HG02642 (cell line): ENCODE measurements around the gene WNT11.
"Not testable (repeated sequence)": the region's sequence is repeated elsewhere in the genome, so short reads cannot be mapped to it uniquely, and the experiment has no call there.

Experiments
- ATAC-seq: cut with Tn5 transposase; IDR thresholded peaks from one replicate; pipeline ENCODE4 v1.9.1; 2021; ENCODE audit warnings: mild to moderate bottlenecking; ENCODE audit not compliant: unreplicated experiment, poor library complexity

The WNT11 gene

GRCh38 chr11:76205252-76206076 is 838 bp downstream of the WNT11 start:
- no peak for ATAC-seq

- ATAC-seq, result no peak
Observed at GRCh38 chr11:76203937-76204336, 2.4 kb downstream of the WNT11 start.

GRCh38 chr11:76203131-76203925 is 3.0 kb downstream of the WNT11 start:
- ATAC-seq, result no peak

- no peak for ATAC-seq
Observed at GRCh38 chr11:76201672-76202412, 4.5 kb downstream of the WNT11 start.

- no peak for ATAC-seq
Observed at GRCh38 chr11:76201056-76201455, 5.2 kb downstream of the WNT11 start.

GRCh38 chr11:76200006-76200940 is 6.0 kb downstream of the WNT11 start:
- no peak for ATAC-seq

- ATAC-seq, result not testable (repeated sequence)
Observed at GRCh38 chr11:76198691-76199090, 7.6 kb downstream of the WNT11 start.

GRCh38 chr11:76197941-76198640 is 8.2 kb downstream of the WNT11 start:
- no peak for ATAC-seq

GRCh38 chr11:76197332-76197731 is 9.0 kb downstream of the WNT11 start:
- no peak for ATAC-seq

- no peak for ATAC-seq
Observed at GRCh38 chr11:76196849-76197248, 9.5 kb downstream of the WNT11 start.

- ATAC-seq, result no peak
Observed at GRCh38 chr11:76194872-76195668, 11.2 kb downstream of the WNT11 start.

- no peak for ATAC-seq
Observed at GRCh38 chr11:76193219-76193618, 13.1 kb downstream of the WNT11 start.

- ATAC-seq, result no peak
Observed at GRCh38 chr11:76190376-76190775, 15.9 kb downstream of the WNT11 start.

- ATAC-seq, result no peak
Observed at GRCh38 chr11:76189682-76190081, 16.6 kb downstream of the WNT11 start.

GRCh38 chr11:76188873-76189272 is 17.4 kb downstream of the WNT11 start:
- ATAC-seq, result no peak

- no peak for ATAC-seq
Observed at GRCh38 chr11:76186776-76187279, 19.5 kb downstream of the WNT11 start.

GRCh38 chr11:76185931-76186401 is 20.3 kb downstream of the WNT11 start:
- ATAC-seq, result no peak

- ATAC-seq, result no peak
Observed at GRCh38 chr11:76185511-76185910, 20.8 kb downstream of the WNT11 start.
